Testis (tissue), 3 donors: ENCODE measurements around the gene CAMKK2. TPM values are rescaled to one million over a fixed set of nuclear protein-coding genes. Genes with fewer than 3 reads are reported as not detected.
"Not testable (repeated sequence)": the region's sequence is repeated elsewhere in the genome, so short reads cannot be mapped to it uniquely, and the experiment has no call there.

Experiments used
- DNase-seq: peaks from one replicate; pipeline ENCODE4 v3.0.0-alpha.2; 2019
- H3K27ac ChIP-seq, 2 donors: fragments of 200-600 bp; sonication (generic); one replicate each; pipeline ENCODE4 v1.5.1; 2019
- H3K27me3 ChIP-seq: fragments of 200-600 bp; sonication (generic); one replicate; pipeline ENCODE4 v1.5.1; 2019
- H3K36me3 ChIP-seq: fragments of 200-600 bp; sonication (generic); one replicate; pipeline ENCODE4 v1.5.1; 2017; ENCODE audit warnings: low read depth; ENCODE audit errors: missing control alignments
- H3K4me1 ChIP-seq: fragments of 200-600 bp; sonication (generic); one replicate; pipeline ENCODE4 v1.5.1; 2019
- H3K4me3 ChIP-seq, 2 donors: fragments of 200-600 bp; sonication (generic); one replicate each; pipeline ENCODE4 v1.5.1; 2017 to 2019
- H3K9me3 ChIP-seq: fragments of 200-600 bp; sonication (generic); one replicate; pipeline ENCODE4 v1.5.1; 2017
- POLR2A ChIP-seq: fragments of 450-650 bp; IDR thresholded peaks from one replicate; pipeline ENCODE4 v1.6.1; 2017; ENCODE audit warnings: antibody characterized with exemption, mild to moderate bottlenecking, moderate library complexity
- WGBS, 2 donors: methylation state at CpG; one replicate each; pipeline ENCODE4 v1.1.5; 2018; 5-methylcytosine and 5-hydroxymethylcytosine counted together
- intact Hi-C: fragments of 100-400 bp; cut with DNase I; formaldehyde crosslinking; loops from one replicate; pipeline ENCODE4 v1.15.1; 2023; ENCODE audit warnings: low total_unique reads
- polyA plus RNA-seq: library from polyadenylated mRNA; stranded (reverse); fragments of 350-450 nt; fragmentation: Illumina TruSeq; extraction: RNeasy Lipid Tissue Mini Kit (QIAGEN cat#74804); gene quantifications from one replicate; pipeline ENCODE4 v1.2.3, GENCODE V29; 2014; ENCODE audit warnings: low read depth, low replicate concordance; ENCODE audit not compliant: insufficient read depth
- total RNA-seq, 2 donors: library from RNA; depleted of rRNA; stranded (reverse); fragments of >200 nt; gene quantifications; one replicate each; pipeline ENCODE4 v1.2.3, GENCODE V29; 2016
- TF ChIP-seq, protein P1 (sequence below), 3 experiments: fragments of 450-650 bp in 2 of 3; fragments of 200-600 bp in 1 of 3; sonication (generic) in 1 of 3; IDR thresholded peaks; one replicate each; pipeline ENCODE4 v1.5.1; 2016 to 2019; ENCODE audit warnings: antibody characterized with exemption in 3 of 3, mild to moderate bottlenecking in 2 of 3, moderate library complexity in 1 of 3

Gene CAMKK2
- total and polyA plus RNA-seq, 3 donors from 2014 or later, result 17.1 to 22.1 (median 21.5) TPM

DNA sequence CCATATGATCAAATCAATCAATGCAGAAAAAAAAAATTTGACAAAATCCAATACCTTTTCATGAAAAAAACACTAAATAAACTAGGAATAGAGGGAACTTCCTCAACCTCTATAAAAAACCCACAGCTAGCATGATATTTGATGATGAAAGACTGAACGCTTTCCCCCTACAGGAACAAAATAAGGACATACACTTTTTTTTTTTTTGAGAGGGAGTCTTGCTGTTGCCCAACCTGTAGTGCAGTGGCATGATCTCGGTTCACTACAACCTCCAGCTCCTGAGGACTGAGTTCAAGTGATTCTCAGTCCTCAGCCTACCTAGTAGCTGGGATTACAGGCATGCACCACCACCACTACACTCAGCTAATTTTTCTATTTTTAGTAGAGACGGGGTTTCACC lies 17.9 kb upstream of the CAMKK2 start:
- WGBS, 2 donors, result 86 to 87% methylated on average over 3 of the region's 3 CpGs
- no peak for TF ChIP-seq POLR2A
- TF ChIP-seq, protein P1, sequence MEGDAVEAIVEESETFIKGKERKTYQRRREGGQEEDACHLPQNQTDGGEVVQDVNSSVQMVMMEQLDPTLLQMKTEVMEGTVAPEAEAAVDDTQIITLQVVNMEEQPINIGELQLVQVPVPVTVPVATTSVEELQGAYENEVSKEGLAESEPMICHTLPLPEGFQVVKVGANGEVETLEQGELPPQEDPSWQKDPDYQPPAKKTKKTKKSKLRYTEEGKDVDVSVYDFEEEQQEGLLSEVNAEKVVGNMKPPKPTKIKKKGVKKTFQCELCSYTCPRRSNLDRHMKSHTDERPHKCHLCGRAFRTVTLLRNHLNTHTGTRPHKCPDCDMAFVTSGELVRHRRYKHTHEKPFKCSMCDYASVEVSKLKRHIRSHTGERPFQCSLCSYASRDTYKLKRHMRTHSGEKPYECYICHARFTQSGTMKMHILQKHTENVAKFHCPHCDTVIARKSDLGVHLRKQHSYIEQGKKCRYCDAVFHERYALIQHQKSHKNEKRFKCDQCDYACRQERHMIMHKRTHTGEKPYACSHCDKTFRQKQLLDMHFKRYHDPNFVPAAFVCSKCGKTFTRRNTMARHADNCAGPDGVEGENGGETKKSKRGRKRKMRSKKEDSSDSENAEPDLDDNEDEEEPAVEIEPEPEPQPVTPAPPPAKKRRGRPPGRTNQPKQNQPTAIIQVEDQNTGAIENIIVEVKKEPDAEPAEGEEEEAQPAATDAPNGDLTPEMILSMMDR (IDR thresholded peaks at IDR 0.05), result no peak
- no peaks in the 10 kb centered on the region for H3K27me3 ChIP-seq
- H3K36me3 ChIP-seq, result no peaks in the 10 kb centered on the region
- no peak overlapping the region for H3K27ac ChIP-seq
- H3K4me1 ChIP-seq, result no peaks in the 10 kb centered on the region
- DNase-seq, result no peak
- intact Hi-C loops, result no loop called here
- H3K4me3 ChIP-seq, result no peak overlapping the region
- H3K9me3 ChIP-seq, result no peaks in the 10 kb centered on the region

DNA sequence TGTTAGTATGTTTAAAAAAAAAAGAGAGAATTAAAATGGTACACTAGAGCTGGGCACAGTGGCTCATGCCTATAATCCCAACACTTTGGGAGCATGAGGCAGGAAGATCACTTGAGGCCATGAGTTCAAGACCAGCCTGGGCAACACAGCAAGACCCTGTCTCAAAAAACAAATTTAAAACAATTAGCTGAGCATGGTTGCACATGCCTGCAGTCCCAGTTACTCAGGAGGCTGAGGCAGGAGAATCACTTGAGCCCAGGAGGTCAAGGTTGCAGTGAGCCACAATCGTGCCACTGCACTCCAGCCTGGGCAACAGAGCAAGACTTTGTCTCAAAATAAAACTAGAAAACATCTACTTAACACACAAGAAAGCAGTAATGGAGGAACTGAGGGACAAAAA lies 13.7 kb upstream of the CAMKK2 start:
- intact Hi-C loops, DNase-seq, H3K27me3 ChIP-seq, H3K27ac ChIP-seq, H3K9me3 ChIP-seq, H3K4me1 ChIP-seq, H3K4me3 ChIP-seq, H3K36me3 ChIP-seq: not testable (repeated sequence)
- 71 to 94% methylated on average over 1 of the region's 1 CpG for WGBS, 2 donors

DNA sequence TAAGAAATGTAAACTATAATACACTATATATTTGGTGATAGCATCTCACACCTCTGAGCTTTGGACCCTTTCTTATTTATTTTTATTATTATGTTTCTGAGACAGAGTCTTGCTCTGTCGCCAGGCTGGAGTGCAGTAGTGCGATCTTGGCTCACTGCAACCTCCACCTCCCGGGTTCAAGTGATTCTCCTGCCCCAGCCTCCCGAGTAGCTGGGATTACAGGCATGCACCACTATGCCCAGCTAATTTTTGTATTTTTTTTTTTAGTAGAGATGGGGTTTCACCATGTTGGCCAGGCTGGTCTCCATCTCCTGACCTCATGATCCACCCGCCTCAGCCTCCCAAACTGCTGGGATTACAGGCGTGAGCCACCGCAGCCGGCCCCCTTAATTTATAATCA lies 10.9 kb upstream of the CAMKK2 start:
- H3K27ac ChIP-seq, DNase-seq, intact Hi-C loops, H3K4me1 ChIP-seq, H3K27me3 ChIP-seq, H3K9me3 ChIP-seq, H3K36me3 ChIP-seq, H3K4me3 ChIP-seq: not testable (repeated sequence)
- 93 to 95% methylated on average over 8 of the region's 8 CpGs for WGBS, 2 donors

GRCh38 chr12:121304306-121304705 lies 7.8 kb upstream of the CAMKK2 start:
- no peak for TF ChIP-seq POLR2A
- TF ChIP-seq, protein P1 (IDR thresholded peaks at IDR 0.05), result no peak
- Histone ChIP-seq H3K27ac (no peak overlapping the region), H3K36me3 (no peaks in the 10 kb centered on the region), H3K9me3 (no peaks in the 10 kb centered on the region), H3K4me3 (no peak overlapping the region), H3K4me1 (no peaks in the 10 kb centered on the region), H3K27me3 (no peaks in the 10 kb centered on the region)
- no peak for DNase-seq
- 80 to 86% methylated on average over 4 of the region's 4 CpGs for WGBS, 2 donors
- intact Hi-C loops, result no loop called here

DNA sequence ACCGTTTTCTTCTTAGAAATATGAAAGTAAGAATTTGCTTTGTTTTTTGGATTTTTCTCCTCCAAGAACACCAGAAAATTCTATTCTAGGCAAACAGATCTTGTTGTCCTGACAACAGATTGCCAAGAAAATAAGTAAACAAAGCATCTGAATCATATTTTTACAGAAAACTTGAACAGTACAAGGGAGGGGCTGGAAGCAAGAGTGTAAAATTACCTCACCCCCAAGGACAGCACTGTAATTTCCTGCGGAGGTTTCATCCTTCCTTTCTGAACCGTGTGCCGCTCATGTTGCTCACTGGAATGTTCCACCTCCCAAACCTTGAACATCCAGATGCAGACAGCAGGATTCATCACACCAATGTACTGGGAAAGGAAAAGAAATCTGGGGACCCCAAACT lies 5.4 kb upstream of the CAMKK2 start:
- TF ChIP-seq, protein P1 (IDR thresholded peaks at IDR 0.05), result no peak
- no peak for TF ChIP-seq POLR2A
- no peaks in the 10 kb centered on the region for H3K27me3 ChIP-seq
- H3K36me3 ChIP-seq, result no peaks in the 10 kb centered on the region
- intact Hi-C loops, result no loop called here
- 31 to 39% methylated on average over 4 of the region's 4 CpGs for WGBS, 2 donors
- DNase-seq, result no peak
- H3K4me1 ChIP-seq, result peaks cover 3% of the 10 kb centered on the region
- H3K27ac ChIP-seq, result peak overlapping the region in 1 of 2 donors; percentile 24
- H3K4me3 ChIP-seq, result no peak overlapping the region
- no peaks in the 10 kb centered on the region for H3K9me3 ChIP-seq

DNA sequence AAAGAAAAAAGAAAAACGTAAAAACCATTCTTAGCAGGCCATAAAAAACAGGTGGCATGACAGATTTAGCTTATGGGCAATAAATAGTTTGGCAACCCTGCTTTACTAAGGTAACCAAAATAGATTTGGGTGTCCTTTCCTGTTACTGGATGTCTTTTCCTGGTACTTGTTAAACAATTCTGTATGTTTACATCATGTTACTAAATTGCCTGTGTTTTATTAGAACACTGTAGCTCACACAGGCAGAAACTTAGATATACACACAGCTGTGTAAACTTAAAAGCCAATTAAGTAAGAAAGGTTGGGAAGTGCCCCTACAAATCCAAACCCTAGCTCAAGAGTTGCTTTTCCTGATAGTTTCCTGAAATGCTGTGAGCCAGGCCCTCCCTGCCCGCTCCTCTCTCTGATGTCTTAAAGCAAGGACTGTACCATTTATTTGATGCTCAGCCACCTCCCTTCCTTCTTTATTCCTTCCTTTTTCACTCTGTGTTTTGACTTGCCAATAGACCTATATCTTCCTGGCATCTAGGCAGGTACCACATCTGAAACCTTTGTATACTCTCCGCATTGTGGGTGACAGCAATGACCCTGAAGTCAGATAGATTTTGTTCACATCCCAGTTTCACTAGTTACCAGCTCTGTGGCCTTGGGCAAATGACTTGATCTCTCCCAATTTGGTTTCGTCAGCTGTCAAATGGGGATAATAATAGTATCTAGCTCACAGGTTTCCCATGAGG lies 3.7 kb upstream of the CAMKK2 start:
- 84 to 88% methylated on average over 4 of the region's 4 CpGs for WGBS, 2 donors
- Histone ChIP-seq H3K27ac (no peak overlapping the region), H3K9me3 (no peaks in the 10 kb centered on the region), H3K36me3 (no peaks in the 10 kb centered on the region), H3K4me1 (peaks cover 3% of the 10 kb centered on the region), H3K27me3 (no peaks in the 10 kb centered on the region), H3K4me3 (no peak overlapping the region)
- intact Hi-C loops, result no loop called here
- no peak for TF ChIP-seq POLR2A
- TF ChIP-seq, protein P1 (IDR thresholded peaks at IDR 0.05), result no peak
- no peak for DNase-seq
